HG02610 (cell line): ENCODE results near the gene FGF16.
"Not testable (repeated sequence)": the region's sequence is repeated elsewhere in the genome, so short reads cannot be mapped to it uniquely, and the experiment has no call there.

Experiments used
- ATAC-seq: cut with Tn5 transposase; IDR thresholded peaks from one replicate; pipeline ENCODE4 v1.9.1; 2021; ENCODE audit warnings: mild to moderate bottlenecking, moderate library complexity; ENCODE audit not compliant: unreplicated experiment

The FGF16 gene

DNA sequence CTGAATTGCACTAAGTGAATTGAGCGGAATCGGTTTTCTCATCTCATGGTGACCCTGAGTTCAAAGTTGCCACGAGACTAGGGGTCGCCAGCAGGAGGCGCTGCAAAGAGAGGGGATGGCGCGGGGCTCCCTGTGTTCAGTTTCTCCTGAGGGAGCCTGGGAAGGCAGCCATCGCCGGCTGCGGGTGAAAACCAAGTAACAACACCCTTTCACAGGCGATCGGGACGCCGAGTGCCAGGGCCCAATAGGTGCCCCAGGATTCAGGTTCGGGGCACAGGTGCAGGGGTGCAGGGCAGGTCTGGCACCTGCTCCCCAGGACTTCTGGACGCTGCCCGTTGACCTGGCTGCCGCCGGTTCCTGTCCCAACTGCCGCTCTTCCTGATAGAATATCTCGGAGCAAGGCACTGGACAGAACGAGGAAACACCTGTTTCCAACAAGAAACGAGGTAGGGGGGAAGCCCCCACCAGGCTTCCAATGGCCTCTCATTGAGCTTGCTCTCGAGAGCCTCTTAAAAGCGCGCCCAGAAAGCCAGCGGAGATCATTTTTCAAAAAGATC lies 1.1 kb upstream of the FGF16 start:
- no peak for ATAC-seq

DNA sequence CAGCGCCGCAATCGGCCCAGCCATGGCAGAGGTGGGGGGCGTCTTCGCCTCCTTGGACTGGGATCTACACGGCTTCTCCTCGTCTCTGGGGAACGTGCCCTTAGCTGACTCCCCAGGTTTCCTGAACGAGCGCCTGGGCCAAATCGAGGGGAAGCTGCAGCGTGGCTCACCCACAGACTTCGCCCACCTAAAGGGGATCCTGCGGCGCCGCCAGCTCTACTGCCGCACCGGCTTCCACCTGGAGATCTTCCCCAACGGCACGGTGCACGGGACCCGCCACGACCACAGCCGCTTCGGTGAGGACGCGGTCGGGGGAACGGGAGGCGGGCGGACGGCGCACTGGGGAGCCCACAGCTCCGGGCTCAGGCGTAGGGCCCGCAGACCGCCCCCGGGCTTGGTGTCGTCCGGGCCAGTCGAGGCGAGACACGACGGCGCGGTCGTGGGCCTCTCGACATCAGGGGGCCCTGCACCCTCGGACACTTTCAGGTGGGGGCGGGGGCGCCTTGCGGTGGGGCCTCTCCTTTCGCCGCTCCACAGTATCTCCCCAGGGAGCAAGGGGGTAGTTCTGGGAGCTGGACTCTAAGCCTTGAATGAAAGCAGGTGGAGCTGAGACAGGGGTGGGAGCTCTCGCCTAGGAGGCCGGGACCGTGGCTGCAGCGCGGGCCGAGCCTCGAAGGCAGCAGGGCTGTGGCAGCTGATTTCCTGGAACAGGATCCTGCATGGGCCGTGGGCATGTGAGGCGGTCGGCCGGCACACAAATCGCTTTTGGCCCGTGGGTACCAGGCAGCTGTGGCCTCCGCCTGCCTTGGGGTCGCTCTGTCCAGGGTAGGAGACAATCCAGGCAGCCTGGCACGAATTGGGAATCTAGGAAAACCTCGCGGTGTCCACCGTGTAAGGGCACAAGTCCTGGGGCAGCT lies 722 bp downstream of the FGF16 start:
- ATAC-seq: no peak

DNA sequence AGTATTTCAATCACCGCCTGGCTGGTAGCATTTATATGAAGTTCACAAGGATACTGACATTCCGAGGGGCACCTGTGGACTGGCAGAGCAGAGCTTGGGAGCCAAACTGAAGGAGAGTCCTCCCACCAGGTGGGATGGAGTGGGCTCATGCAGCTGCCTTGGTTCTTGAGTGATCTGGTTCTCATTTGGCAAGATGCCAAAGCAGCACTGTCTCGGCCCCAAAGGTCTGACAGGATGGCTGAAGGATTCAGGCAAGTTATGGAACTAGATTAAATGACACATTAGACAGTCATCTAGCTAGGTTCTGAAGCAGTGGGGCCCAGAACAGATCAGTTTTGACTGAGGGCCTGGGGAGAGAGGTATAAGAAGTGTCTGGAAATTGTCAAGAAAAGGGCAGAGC lies 3.2 kb downstream of the FGF16 start:
- no peak for ATAC-seq

DNA sequence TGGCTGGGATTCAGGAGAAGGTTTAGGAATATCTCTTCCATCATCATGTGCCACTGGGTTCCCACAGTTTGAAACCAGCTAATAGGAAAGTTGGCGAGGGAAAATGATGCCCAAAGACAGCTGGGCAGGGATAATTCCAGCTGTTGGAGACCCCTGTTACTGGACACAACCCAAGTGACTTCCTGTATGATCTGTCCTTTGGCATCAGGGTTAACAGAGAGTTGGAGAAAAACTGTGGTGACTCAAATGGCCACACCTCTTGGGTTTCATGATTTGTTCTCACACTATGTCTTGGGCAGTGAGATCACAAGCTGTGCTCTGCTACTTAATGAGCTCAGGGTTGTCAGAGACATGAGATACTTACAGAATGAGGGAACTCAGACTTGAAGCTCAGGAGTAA lies 3.8 kb downstream of the FGF16 start:
- ATAC-seq: no peak

DNA sequence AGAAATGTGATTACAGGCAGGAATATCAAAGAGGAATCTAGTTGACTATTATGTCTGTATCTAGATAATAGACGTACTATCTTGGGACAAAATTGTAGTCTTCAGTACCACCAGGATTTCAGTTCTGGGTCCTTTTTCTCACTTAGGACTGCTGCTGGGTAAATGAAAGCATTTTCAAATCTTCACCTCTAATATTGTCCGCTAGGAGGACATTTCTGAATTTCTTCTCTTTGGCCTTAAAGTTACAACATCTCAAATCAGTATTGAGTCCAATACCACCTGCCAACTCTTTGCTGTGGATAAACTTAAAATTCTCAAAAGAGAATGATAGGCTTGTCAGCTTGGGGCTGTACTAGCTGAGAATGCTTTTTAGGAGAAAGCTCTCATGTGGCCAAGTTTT lies 6.0 kb downstream of the FGF16 start:
- no peak for ATAC-seq

DNA sequence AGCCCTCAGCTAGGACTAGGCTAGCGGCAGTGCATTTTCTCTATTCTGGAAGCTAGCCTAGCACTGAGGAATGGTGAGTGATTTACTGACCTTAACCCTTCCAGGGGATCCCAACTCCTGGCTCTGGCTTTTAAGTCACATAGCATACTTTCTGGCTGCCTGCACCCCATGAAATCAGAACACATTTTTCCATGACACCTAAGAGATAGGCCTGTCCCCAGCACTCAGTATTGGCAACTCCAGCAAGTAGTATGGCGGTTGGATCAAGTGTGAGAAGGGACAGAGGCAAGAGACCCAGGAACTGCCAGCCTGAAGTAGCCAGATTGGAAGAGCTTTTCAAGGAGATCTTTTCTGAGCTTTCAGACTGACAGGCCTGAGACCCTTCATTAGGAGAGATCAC lies 8.2 kb downstream of the FGF16 start:
- no peak for ATAC-seq

DNA sequence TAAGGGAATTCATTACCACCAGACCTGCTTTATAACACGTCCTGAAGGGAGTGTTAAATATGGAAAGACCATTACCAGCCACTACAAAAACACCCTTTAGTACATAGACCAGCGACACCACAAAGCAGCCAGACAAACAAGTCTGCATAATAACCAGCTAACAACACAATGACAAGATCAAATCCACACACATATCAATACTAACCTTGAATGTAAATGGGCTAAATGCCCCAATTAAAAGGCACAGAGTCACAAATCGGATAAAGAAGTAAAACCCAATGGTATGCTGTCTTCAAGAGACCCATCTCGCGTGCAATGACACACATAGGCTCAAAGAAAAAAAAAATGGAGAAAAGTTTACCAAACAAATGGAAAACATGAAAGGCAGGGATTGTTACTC lies 36.9 kb downstream of the FGF16 start:
- ATAC-seq: no peak

DNA sequence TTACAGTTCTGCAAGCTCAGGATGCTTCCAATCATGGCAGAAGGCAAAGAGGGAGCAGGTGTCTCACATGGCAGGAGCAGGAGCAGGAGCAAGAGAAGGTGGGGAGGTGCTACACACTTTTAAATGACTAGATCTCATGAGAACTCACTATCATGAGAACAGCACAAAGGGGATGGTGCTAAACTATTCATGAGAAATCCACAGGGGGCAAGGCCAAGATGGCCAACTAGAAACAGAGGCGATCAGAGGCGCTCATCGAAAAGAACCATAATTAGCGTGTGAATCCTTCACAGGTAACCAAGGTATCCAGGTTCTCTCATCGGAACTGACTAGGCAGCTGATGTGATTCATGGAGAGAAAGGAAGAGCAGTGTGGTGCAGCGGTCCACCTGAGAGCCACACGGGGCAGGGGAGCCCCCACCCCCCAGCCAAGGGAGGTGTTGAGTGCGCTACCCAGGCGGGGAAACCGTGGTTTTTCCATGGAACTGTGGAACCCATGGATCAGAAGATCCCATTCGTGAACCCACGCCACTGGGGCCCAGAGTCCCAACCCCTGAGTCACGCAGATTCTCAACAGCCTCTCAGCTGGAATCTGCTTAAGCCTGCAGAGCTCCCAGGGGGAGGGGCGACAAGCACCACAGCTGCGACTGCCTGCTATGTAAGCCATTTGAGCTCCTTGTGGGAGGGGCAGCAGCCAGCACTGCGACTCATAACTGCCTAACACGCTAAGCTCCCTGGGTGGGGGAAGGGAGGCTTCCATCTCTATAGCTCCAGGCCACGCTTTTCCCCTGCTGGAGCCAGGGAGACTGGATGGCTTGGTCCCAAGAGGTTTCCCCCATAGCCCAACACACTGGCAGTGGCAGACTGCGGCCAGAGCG lies 46.7 kb downstream of the FGF16 start:
- no peak for ATAC-seq

DNA sequence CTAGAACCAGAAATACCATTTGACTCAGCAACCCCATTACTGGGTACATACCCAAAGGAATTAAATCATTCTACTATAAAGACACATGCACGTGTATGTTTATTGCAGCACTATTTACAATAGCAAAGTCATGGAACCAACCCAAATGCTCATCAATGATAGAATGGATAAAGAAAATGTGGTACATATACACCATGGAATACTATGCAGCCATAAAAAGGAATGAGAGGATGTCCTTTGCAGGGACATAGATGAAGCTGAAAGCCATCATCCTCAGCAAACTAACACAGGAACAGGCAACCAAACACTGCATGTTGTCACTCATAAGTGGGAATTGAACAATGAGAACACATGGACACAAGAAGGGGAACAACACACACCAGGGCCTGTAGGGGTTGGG lies 53.0 kb downstream of the FGF16 start:
- not testable (repeated sequence) for ATAC-seq

DNA sequence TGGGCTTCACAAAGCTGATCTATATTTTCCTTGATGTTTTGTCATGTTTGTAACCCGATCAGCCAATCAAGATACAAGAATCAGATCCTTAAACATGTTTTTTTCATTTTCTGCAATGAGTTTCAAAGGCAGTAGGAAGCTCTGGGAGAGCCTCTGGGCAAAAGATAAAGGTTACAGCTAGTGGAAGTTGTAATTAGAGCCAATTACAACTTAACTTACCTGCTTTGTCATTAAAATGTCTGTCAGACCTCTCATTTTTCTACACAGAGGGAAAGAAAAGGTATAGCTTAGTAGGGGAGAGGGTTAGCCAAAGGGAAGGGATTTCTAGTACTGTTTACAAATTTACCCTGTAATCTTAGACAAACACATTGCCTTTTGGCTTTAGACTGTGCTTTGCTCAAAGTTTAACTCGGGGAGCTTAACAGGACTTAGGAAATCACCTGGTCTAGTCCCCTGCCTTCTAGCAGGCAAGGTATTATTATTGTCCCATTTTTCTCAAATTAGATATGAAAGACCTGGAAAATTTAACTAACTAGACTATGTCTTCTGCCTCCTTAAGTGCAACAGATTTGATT lies 55.8 kb downstream of the FGF16 start:
- no peak for ATAC-seq

DNA sequence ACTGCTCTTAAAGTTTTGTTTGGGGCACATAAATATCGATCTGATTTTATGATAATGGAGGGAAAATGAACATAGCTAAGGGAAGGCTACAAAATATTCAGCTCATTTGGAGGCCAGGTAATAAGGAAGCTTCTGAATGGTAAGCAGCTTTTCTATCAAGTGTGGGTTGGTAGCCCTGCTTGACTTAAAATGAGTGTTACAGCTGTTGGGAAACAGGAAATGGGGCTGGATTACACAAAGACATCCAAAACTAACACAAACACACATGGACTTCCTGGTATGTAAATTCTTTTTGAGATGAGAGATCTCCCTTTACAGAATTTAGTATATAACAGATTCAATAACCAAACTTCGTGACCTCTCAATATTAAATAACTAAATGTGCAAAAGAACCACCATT lies 58.0 kb downstream of the FGF16 start:
- ATAC-seq: no peak
